ENCODE measurements around the gene APOBEC3B.

DNA sequence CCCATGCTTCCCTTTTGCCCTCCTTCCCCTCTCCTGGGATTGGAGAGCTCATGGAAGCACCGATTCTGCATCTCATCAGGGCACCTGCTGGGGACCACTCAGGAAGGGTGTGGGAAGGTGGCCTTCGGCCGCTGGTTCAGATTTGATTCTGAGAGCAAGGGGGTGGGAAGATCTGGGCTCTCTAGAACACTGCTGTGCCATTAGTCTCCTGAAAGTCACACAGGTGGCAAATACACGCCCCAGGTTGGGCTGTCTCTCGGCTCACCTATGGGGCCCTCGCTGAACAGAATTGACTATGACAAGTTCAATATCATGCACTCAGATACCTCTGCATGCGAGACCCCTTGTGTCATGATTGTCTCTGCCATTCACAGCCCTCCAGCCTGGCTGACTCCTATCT is 37.5 kb upstream of the APOBEC3B start:
- TF ChIP-seq, protein P1, sequence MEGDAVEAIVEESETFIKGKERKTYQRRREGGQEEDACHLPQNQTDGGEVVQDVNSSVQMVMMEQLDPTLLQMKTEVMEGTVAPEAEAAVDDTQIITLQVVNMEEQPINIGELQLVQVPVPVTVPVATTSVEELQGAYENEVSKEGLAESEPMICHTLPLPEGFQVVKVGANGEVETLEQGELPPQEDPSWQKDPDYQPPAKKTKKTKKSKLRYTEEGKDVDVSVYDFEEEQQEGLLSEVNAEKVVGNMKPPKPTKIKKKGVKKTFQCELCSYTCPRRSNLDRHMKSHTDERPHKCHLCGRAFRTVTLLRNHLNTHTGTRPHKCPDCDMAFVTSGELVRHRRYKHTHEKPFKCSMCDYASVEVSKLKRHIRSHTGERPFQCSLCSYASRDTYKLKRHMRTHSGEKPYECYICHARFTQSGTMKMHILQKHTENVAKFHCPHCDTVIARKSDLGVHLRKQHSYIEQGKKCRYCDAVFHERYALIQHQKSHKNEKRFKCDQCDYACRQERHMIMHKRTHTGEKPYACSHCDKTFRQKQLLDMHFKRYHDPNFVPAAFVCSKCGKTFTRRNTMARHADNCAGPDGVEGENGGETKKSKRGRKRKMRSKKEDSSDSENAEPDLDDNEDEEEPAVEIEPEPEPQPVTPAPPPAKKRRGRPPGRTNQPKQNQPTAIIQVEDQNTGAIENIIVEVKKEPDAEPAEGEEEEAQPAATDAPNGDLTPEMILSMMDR (IDR thresholded peaks at IDR 0.05): no peak
- TF ChIP-seq POLR2A (IDR thresholded peaks at IDR 0.05): no peak

Data from breast epithelium (tissue), 3 donors.